T-helper 2 cell (primary cell): ENCODE data around the gene SAMD11.
"Not testable (repeated sequence)": the region's sequence is repeated elsewhere in the genome, so short reads cannot be mapped to it uniquely, and the experiment has no call there.

Source experiments
- DNase-seq, 5 experiments: peaks; one replicate each; pipeline versions ENCODE4 v3.0.0 to v3.0.0-alpha.2; 2012 to 2022

SAMD11 gene

DNA sequence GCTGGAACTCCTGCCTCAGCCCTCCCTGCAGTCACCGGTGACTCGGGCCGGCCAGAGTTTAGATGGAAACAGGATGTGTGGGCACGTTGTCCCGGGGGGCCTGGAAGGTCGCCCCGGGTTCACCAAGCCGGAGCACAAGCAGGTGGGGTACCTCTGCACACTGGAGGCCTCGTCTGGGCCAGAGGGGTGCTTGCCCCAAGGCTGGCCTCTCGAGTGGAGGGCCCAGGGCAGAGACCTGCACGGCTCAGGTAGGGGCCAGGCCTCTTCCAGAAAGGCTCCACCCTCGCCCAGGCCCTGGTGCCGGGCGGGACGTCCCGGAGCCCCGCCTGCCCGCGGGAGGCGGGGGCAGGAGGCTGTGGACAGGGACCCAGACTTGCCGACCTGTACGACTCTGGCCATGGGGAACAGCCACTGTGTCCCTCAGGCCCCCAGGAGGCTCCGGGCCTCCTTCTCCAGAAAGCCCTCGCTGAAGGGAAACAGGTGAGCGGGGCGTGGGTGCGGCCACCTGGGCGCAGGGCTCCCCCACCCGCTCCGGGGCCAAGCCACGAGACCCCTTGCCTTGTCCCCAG, 42.5 kb downstream of the SAMD11 start, which contains the start of gene PLEKHN1:
Gene PLEKHN1, plus strand, starts transcription at position 348 of the 569 bp plus-strand sequence. Its CDS starts 50 bp downstream, at position 398.
- no peak for DNase-seq

DNA sequence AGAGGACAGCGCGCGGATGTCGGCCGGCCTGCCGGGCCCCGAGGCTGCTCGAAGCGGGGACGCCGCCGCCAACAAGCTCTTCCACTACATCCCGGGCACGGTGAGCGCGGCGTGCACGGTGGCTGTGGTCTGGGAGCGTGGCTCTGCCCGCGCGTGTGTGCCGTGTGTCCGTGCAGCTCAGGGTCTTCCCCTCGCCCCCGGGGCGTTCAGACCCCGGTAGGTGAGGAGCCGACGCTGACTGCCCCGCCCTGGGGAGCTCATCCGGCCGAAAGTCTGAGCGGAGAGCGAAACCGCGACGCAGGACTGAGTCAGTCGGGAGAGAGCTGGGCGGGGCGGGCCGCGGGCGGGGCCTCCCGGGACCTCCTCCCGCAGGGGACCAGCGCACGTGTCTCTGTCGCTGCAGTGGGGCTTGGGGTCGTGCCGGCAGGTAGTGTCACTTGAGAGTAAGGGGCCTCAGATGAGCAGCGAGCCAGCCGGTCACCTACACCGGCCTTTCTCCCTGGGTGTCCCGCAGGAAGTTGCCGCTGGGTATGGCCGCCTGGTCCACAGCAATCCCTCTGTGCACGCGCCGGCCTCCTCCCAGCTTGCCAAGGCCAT, 43.1 kb downstream of the SAMD11 start:
- peak; percentile 49 to 82 (median 62) for DNase-seq

DNA sequence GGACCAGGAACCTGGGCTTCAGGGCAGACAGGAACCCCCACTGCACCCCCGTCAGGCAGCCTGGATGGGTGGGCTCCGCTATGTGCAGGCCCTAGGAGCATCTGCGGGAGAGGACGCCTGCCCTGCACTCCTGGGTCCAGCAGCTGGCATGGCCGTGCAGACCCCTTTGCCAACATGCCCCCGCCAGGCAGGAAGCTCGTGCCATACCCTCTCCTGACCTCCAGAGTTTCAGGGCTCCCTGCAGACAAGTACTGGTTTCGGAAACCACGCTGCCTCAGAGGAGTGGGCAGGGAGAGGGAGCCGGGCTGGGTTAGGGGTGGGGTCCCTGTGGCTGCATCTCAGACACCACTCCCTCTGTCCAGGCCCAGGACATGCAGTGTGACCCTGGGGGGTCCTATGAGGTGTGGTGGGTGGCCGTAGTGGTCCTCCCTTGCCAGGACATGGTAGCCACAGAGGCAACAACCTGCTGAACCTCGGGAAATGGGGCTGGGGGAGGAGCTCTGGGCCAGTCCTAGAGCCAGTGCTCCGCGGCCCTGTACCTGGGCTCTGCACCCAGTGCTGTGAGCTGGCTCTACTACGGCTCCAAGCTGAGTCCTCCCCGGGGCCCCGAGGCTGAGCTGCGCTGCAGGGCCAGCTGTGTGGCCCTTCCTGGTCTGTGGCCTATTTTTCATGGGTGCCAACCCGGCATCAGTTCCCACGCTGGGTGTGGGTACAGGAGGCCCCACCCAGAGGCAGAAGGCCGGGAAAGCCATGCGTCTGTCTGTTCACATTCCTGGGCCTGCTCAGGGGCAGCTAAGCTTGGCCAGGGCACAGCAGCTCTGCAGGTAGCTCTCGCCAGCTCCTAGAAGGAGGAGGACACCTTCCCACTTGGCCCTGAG, 44.0 kb downstream of the SAMD11 start:
- DNase-seq = no peak

DNA sequence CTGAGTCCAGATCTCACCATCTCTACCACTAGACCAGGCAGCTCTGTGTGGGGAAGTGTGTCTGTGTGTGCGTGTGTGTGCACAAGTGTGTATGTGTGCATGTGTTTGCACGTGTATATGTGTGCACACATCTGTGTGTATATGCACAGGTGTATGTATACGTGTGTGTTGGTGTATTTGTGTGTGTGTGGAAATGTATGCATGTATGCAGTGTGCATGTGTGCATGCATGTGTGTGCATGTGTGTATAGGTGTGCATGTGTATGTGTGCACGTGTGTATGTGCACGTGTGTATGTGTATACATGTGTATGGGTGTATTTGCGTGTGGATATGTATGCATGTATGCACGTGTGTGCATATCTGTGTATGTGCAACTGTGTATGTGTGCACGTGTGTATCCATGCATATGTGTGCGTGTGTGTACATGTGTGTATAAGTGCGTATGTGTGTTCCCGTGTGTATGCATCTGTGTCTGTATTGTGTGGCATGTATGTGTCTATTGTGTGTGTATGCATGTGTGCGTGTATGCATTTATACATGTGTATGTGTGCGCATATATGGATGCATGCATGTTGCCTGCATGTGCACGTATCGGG, 45.6 kb downstream of the SAMD11 start:
- DNase-seq = no peak

DNA sequence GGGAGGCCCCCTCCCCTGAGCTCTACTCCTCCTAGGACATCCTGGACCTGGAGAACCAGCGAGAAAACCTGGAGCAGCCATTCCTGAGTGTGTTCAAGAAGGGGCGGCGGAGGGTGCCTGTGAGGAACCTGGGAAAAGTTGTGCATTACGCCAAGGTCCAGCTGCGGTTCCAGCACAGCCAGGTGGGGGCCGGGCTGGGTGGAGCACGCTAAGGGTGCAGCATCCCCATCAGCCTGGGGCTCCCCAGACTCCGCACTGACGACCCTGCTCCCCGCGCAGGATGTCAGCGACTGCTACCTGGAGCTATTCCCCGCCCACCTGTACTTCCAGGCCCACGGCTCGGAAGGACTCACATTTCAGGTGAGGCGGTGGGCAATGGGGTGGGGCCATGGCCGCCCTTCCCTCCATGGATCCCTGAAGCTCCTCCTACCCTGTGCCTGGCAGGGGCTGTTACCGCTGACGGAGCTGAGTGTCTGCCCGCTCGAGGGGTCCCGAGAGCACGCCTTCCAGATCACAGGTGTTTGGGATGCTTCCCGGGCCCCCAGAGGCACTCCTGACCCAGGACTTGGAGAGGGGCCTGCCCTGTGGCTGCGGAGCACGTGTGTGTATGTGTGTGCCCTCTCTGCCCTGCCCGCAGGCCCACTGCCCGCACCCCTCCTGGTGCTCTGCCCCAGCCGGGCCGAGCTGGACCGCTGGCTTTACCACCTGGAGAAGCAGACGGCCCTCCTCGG, 46.7 kb downstream of the SAMD11 start:
- DNase-seq = no peak

DNA sequence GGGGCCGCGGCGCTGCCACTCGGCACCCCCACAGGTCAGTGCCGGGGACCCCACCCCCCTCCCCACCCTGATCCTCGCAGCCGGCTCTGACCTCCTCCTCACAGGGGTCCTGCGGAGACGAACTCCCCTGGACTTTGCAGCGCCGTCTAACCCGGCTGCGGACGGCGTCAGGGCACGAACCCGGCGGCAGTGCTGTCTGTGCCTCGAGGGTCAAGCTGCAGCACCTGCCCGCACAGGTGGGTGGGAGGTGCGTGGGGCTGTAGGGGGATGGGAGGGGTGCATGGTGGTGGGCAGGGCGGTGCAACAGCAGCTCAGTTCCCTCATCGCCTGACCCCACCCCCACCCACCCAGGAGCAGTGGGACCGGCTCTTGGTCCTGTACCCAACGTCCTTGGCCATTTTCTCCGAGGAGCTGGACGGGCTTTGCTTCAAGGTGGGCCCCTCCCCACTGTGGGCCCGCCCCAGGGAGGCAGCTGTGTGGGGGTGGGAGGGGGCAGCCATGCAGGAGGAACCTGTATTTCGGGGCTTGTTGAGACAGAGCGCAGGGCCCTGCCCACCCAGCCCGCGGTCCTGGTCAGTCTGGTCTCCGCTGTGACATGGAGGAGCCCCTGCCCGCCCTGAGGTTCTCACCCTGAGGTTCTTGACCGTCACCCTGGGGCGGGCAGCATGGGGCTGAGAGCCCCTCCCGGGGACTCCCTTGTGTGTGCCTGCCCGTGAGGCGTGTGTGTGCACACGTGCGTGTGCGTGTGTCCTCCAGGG, 47.4 kb downstream of the SAMD11 start:
- DNase-seq = no peak

DNA sequence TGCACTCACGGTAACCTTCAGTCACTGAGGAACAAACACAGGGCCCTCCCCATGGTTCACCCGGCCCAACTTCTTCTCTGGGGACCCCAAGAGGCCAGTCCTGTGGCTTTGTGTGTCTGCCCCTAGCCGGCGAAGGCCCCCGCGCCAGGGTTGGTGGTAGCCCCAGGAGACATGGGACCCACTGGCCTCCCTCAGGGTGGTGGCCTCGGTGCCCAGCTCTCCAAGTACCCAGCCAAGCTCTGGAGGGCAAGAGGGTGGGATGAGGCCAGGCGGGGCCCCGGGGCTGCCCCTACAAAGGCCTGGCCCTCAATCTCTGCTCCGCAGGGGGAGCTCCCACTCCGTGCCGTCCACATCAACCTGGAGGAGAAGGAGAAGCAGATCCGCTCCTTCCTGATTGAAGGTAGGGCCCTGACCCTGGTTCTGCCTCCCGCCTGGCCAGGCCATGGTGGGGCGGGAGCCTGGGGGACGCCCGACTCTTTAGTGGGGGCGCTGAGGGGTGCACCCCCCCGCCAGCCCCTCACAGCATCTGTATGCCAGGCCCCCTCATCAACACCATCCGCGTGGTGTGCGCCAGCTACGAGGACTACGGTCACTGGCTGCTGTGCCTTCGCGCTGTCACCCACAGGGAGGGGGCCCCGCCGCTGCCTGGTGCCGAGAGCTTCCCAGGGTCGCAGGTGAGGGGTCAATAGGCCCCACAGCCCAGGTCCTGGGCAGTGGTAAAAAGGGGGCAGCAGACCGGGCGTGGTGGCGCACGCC, 48.2 kb downstream of the SAMD11 start:
- DNase-seq = no peak

DNA sequence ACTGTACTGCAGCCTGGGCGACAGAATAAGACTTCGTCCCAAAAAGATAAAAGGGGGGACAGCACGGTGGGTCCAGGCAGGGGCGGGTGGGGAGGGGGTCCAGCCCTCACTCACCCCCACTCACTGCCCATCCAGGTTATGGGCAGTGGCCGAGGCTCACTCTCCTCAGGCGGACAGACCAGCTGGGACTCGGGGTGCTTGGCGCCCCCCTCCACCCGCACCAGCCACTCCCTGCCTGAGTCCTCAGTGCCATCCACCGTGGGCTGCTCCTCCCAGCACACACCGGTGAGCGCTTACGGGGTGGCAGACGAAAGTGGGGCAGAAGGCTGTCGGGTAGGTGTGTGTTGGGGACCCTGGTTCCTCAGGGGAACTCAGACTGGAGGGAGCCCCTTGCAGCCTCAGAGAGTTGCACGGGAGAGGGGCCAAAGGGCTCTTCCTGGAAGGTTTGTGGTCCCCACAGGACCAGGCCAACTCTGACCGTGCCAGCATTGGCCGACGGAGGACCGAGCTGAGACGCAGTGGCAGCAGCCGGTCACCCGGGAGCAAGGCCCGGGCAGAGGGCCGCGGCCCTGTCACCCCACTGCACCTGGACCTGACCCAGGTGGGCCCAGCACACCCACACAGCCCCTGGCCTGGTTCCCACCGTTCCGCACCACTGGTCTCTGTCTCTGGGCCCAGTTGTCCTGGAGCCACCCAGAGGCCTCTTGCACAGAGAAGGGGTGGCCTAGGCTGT, 49.2 kb downstream of the SAMD11 start:
- DNase-seq = no peak

DNA sequence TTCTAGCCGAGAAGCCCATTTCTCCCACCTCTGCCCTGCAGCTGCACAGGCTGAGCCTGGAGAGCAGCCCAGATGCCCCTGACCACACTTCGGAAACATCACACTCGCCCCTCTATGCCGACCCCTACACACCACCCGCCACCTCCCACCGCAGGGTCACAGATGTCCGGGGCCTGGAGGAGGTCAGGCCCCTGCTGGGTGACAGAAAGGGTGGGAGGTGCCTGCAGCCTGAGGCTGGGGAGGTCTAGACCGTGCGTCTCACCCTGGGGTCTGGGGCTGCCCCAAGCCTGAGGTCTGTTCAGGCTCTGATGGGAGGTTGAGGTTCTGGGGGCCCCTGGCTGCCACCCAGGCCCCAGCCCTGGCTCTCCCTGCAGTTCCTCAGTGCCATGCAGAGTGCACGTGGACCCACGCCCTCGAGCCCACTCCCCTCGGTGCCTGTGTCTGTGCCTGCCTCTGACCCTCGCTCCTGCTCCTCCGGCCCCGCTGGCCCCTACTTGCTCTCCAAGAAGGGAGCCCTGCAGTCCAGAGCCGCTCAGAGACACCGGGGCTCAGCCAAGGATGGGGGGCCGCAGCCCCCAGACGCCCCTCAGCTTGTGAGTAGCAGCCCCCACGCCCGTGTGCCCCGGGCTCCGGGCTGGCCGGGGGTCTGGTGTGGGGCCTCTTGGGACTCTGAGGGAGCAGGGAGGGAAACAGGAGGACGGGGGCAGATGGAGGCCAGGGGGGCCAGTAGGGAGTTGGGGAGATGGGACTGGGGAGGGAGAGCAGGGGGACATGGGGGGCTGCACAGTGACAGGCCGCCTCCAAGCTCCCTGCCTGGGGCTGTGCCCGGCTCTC, 50.0 kb downstream of the SAMD11 start:
- no peak for DNase-seq

DNA sequence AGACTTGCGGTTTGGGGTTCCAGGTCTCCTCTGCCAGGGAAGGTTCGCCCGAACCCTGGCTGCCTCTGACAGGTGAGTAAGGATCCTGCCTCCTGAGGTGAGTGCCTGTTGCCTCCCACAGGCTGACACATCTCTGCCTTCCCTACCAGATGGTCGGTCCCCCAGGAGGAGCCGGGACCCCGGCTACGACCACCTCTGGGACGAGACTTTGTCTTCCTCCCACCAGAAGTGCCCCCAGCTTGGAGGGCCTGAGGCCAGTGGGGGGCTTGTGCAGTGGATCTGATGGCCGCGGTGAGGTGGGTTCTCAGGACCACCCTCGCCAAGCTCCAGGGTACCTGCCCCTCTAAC, 50.5 kb downstream of the SAMD11 start:
- no peak for DNase-seq

DNA sequence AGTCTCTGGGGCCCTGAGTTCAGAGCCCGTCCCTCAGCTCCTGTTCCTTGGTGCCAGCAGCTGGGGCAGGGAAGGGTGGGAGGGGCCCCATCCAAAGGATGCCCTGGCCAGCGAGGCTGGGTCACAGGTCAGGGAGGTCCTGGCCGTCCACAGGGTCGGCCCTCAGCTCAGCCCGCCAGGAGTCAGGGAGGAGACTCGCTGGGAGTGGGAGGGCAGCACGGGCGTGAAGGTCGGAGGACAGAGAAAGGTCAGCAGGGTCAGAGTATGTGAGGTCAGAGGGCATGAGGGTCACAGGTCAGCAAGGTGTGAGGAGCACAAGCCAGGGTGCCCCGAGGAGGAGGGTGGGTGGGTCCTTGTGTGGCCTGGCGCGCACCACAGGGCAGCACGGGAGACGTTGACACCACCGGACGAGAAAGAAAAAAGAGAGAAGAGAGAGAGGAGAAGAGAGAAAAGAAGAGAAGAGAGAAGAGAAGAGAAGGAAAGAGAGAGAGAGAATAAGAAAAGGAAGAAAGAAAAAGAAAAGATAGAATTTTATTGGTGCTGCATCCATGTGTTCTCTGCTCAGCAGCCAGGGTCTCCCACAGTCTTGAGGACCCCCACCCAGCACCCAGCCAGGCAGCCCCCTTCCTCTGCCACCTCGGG, 51.1 kb downstream of the SAMD11 start:
- DNase-seq = no peak

DNA sequence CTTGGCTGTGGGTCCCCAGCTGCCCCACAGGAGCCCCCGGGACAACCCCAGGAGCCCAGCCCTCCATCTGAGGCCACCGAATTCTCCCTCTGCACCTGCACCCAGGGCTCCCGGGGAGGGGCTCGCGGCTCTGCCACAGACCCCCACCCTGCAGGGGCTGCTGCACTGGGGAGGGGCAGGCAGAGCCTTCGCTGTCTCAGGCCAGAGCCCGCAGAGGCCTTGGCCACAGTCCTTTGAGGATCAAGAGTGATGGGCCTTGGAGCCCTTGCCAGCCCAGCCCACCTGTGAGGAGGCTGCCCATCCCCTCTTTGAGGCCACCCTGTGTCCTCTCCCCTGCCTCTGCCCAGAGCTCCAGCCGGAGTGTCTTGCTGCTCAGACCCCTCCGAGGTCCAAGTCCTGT, 51.6 kb downstream of the SAMD11 start:
- no peak for DNase-seq

DNA sequence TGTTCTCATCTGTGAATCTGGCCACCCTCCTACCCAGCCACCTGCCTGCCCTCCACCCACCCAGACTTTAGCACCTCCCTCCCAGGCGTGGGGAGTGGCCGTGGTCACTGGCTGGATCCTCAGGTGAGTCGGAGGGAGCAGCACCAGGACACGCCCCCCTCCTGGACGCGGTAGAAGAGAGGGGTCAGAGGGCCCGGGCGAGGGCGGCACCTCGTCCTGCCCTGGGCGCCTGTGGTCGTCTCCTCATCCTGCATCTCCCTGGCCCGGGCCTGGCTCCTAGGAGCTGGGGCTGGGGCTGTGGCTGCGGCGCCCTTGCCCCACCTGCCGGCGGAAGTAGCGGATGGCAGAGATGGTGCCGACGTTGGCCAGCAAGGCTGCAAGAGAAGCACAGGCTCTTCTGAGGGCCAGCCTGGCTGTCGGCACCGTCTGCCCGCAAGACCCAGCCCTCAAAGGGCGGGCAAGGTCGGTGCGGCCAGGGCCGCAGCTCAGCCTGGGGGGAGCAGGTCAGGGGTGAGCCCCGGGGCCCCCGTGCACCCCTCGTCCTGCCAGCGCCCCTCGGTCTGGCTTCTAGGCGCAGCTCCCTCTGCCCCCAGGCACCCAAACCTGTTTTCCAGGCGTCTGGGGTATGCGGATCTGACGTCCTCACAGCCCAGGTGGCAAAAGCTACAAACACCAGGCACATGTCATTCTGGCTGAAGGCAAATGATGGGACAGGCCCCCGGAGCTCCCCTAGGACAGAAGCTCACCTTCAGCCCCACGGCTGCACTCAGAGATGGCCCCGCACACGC, 52.4 kb downstream of the SAMD11 start:
- peak in 4 of 5 experiments; percentile 28 to 69 (median 50) for DNase-seq

DNA sequence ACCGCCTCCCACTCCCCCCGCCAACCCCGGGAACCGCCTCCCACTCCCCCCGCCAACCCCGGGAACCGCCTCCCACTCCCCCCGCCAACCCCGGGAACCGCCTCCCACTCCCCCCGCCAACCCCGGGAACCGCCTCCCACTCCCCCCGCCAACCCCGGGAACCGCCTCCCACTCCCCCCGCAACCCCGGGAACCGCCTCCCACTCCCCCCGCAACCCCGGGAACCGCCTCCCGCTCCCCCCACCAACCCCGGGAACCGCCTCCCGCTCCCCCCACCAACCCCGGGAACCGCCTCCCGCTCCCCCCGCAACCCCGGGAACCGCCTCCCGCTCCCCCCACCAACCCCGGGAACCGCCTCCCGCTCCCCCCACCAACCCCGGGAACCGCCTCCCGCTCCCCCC, 53.1 kb downstream of the SAMD11 start:
- not testable (repeated sequence) for DNase-seq

DNA sequence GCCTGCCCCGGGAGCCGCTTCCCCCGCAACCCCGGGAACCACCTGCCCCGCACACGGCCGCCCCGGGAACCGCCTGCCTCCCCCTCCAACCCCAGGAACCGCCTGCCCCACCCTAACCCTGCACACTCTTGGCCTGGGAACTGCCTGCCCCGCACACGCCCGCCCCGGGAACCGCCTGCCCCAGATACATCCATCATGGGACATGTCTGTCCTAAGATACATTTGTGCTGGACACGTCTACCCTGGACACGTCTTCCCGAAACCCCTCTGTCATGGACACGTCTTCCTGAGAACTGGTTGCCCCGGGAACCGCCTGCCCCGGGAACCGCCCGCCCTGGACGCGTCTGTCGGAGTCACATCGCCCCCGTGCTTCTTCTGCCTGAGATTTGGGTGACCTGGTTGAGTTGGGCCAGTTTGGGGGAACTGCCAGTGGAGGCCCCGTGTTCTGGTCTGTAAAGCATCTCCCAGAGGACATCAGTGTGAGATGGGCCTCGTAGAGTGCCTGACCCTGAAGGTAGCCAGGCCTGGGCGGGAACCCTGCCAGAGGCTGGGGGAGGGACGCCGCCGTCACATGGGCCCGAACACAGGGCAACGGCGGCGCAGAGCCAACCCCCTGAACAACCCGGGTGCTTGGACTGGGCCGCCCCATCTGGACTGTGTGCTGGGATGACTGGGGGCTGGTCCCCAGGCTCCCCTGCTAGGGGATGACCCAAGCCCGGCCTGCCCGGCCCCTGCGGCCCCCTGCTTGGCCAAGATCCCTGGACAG, 54.5 kb downstream of the SAMD11 start:
- no peak for DNase-seq

DNA sequence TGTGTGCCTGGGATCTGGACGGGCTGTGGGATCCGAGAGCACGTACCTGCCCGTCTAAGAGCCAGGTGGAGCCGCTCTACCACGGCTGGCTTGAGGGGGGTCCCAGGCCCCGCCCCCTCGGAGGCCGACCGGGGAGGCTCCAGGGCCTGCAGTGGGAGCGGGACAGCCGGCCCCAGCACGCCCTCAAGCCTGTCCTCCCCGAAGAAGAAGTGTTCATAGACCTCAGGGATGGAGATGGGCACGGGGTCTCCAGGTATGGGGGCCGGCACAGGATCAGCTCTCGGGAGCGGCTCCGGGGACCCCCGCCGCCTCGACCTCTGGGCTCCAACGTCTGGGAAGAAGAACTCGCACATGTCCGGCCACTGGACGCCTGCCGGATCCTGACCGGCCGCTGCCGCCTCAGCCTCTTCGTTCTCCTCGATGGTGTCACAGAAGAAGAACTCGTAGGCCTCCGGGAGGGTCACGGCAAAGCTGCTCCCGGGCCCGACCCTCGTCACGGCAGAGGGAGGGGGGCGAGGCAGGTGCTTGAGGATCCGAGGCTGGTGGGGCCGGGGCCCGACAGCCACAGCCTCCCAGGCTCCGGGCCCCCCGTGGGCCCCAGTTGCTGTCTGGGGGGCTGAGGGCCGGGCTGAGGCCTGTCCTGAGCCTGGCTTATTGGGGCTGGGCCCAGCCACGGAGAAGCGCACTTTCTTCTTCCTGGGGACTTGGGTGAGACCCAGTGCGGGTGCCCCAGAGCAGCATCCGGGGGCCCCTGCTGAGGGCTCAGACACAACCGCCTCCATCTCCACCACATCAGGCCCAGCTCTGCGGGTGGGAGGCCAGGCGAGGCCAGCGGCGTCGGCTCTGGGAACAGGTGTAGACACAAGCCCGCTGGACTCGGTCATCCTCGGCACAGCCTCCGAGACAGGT, 55.4 kb downstream of the SAMD11 start:
- DNase-seq = no peak

DNA sequence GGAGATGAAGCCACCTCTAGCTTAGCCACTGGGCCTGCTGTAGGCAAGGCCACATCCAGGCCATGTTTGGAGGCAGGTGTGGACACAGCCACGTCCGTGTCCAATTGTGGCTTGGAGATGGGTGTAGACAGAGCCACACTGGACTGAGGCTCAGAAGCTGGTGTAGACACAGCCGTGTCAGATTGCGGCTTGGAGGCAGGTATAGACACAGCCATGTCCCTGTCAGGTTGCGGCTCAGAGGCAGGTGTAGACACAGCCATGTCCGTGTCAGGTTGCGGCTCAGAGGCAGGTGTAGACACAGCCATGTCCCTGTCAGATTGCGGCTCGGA, 56.0 kb downstream of the SAMD11 start:
- DNase-seq = no peak
